HK-2 (cell line): ENCODE data around the gene IMMP2L.

ENCODE experiments used
- DNase-seq: peaks from one replicate; pipeline ENCODE4 v3.0.0-alpha.2; 2018; ENCODE audit not compliant: unreplicated experiment

Gene IMMP2L

GRCh38 chr7:111077001-111077400, 485.3 kb downstream of the IMMP2L start:
- no peak for DNase-seq

- DNase-seq: peak; percentile 54
These were observed 486.1 kb downstream of the IMMP2L start for GRCh38 chr7:111076205-111076604.

GRCh38 chr7:111075498-111075897, 486.8 kb downstream of the IMMP2L start:
- no peak for DNase-seq

- DNase-seq: no peak
These were observed 487.5 kb downstream of the IMMP2L start for GRCh38 chr7:111074748-111075146.

- DNase-seq: no peak
These were observed 488.1 kb downstream of the IMMP2L start for GRCh38 chr7:111074071-111074747.

- DNase-seq: peak; percentile 13
These were observed 489.6 kb downstream of the IMMP2L start for GRCh38 chr7:111072658-111073057.

- DNase-seq: no peak
These were observed 490.7 kb downstream of the IMMP2L start for GRCh38 chr7:111071556-111071955.

GRCh38 chr7:111068618-111069017, 493.7 kb downstream of the IMMP2L start:
- no peak for DNase-seq

- DNase-seq: no peak
These were observed 494.6 kb downstream of the IMMP2L start for GRCh38 chr7:111067682-111068081.

- DNase-seq: no peak
These were observed 495.0 kb downstream of the IMMP2L start for GRCh38 chr7:111067251-111067650.

- DNase-seq: no peak
These were observed 499.1 kb downstream of the IMMP2L start for GRCh38 chr7:111063166-111063565.

GRCh38 chr7:111059833-111060232, 502.5 kb downstream of the IMMP2L start:
- DNase-seq: no peak

- DNase-seq: no peak
These were observed 505.2 kb downstream of the IMMP2L start for GRCh38 chr7:111057066-111057465.

- DNase-seq: no peak
These were observed 505.9 kb downstream of the IMMP2L start for GRCh38 chr7:111056371-111056770.

GRCh38 chr7:111053035-111053434, 509.3 kb downstream of the IMMP2L start:
- no peak for DNase-seq

- DNase-seq: no peak
These were observed 510.5 kb downstream of the IMMP2L start for GRCh38 chr7:111051832-111052231.

GRCh38 chr7:111050875-111051416, 511.3 kb downstream of the IMMP2L start:
- no peak for DNase-seq

GRCh38 chr7:111049971-111050680, 512.2 kb downstream of the IMMP2L start:
- no peak for DNase-seq

GRCh38 chr7:111047595-111047994, 514.7 kb downstream of the IMMP2L start:
- no peak for DNase-seq

- DNase-seq: no peak
These were observed 516.8 kb downstream of the IMMP2L start for GRCh38 chr7:111045449-111045848.

GRCh38 chr7:111043561-111043960, 518.7 kb downstream of the IMMP2L start:
- no peak for DNase-seq

GRCh38 chr7:111042842-111043241, 519.5 kb downstream of the IMMP2L start:
- no peak for DNase-seq

- DNase-seq: no peak
These were observed 520.7 kb downstream of the IMMP2L start for GRCh38 chr7:111041577-111041976.
